Lung (tissue), 12 donors: Measurements from ENCODE around the gene RALGPS2. TPM values are rescaled to one million over a fixed set of nuclear protein-coding genes. Genes with fewer than 3 reads are reported as not detected.

Experiments used
- ATAC-seq: fragments of 200-7000 bp; cut with Tn5 transposase; one replicate; pipeline ENCODE4 v1.9.1; 2020; ENCODE audit warnings: moderate number of reproducible peaks; ENCODE audit not compliant: insufficient read depth, low FRiP score
- DNase-seq, 3 donors: peaks; one replicate each; pipeline ENCODE4 v3.0.0-alpha.2; 2013 to 2017
- H3K27ac ChIP-seq, 2 donors: one replicate each; pipeline ENCODE4 v1.5.1; 2013; ENCODE audit warnings: mild to moderate bottlenecking in 2 of 2, moderate library complexity in 2 of 2, control low read depth in 1 of 2, inconsistent platforms in 1 of 2, low read depth in 1 of 2, low read length in 1 of 2
- H3K27me3 ChIP-seq, 3 donors: one replicate each; pipeline ENCODE4 v1.5.1; 2013; ENCODE audit warnings: low read length in 2 of 3; ENCODE audit not compliant: control insufficient read depth in 3 of 3, insufficient read depth in 3 of 3
- H3K36me3 ChIP-seq, 4 donors: one replicate each; pipeline ENCODE4 v1.5.1; 2013; ENCODE audit warnings: low read length in 4 of 4, mild to moderate bottlenecking in 1 of 4, moderate library complexity in 1 of 4; ENCODE audit not compliant: control insufficient read depth in 4 of 4, insufficient read depth in 4 of 4
- H3K4me1 ChIP-seq, 5 donors: one replicate each; pipeline ENCODE4 v1.5.1; 2013; ENCODE audit warnings: low read length in 5 of 5, mild to moderate bottlenecking in 2 of 5, moderate library complexity in 1 of 5; ENCODE audit not compliant: control insufficient read depth in 5 of 5, insufficient read depth in 5 of 5
- H3K4me3 ChIP-seq: one replicate; pipeline ENCODE4 v1.5.1; 2013; ENCODE audit warnings: mild to moderate bottlenecking, control low read depth, moderate library complexity
- H3K9ac ChIP-seq, 2 donors: one replicate each; pipeline ENCODE4 v1.5.1; 2013; ENCODE audit warnings: low read length in 2 of 2, control low read depth in 1 of 2; ENCODE audit not compliant: insufficient read depth in 1 of 2
- H3K9me3 ChIP-seq, 4 donors: one replicate each; pipeline ENCODE4 v1.5.1; 2013; ENCODE audit warnings: low read length in 3 of 4, mild to moderate bottlenecking in 1 of 4, moderate library complexity in 1 of 4; ENCODE audit not compliant: control insufficient read depth in 4 of 4, insufficient read depth in 3 of 4
- CTCF ChIP-seq: IDR thresholded peaks from 2 replicates; pipeline ENCODE4 v1.5.1; 2012; ENCODE audit warnings: mild to moderate bottlenecking; ENCODE audit errors: control extremely low read depth, extremely low read depth
- WGBS, 2 donors: extraction: QIAGEN DNeasy Blood & Tissue Kit; methylation state at CpG; one replicate each; pipeline ENCODE4 v1.1.7; 2013; 5-methylcytosine and 5-hydroxymethylcytosine counted together
- polyA plus RNA-seq, 2 donors: library from polyadenylated mRNA; stranded (reverse); fragments of 200-250 nt; gene quantifications; one replicate each; pipeline ENCODE4 v1.2.1, GENCODE V29; 2013
- total RNA-seq, 2 donors: library from RNA; depleted of rRNA in 1 of 2; stranded (reverse); fragments of >200 nt in 1 of 2; gene quantifications; one replicate each; pipeline ENCODE4 v1.2.1, GENCODE V29; 2014 to 2021
- donor health status: control.
- donor health status: control.
- donor health status: Bipolar disorder and iron deficiency.
- donor health status: healthy.
- donor health status: DM: yes; HTN: yes; CAD: no.

RALGPS2 gene
- total and polyA plus RNA-seq, 4 donors: 1.2 to 33.2 (median 5.1) TPM

DNA sequence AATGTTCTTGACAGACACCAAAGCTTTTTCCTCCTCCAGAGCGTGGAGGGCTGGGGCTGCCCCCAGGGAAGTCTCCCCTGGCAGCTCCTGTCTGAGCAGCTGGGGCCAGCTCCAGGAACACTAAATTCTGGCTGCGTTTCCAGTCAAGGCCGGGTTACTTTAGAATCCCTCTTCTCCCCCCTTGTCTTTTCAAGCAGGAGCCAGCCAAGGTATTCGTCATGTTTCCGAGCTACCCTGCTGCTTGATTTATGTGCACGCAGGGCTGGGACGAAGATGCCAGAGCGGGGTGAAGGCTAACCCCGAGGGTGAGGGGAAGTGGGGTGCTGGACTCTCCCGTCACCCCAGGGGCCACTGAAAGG, 213.9 kb downstream of the RALGPS2 start:
- ATAC-seq (no peak), DNase-seq (peak; percentile 74 to 84 (median 74))
- TF ChIP-seq CTCF: no peak
- no peaks in the 10 kb centered on the region for H3K9me3 ChIP-seq
- 65 to 72% methylated on average over 10 of the region's 10 CpGs for WGBS, 2 donors
- H3K4me1 ChIP-seq: peaks cover 0 to 35% (median 5%) of the 10 kb centered on the region in 5 donors
- H3K27ac ChIP-seq: peak overlapping the region; percentile 34 to 46
- no peaks in the 10 kb centered on the region for H3K27me3 ChIP-seq
- no peaks in the 10 kb centered on the region for H3K36me3 ChIP-seq
- H3K9ac ChIP-seq: no peak overlapping the region
- H3K4me3 ChIP-seq: no peak overlapping the region

GRCh38 chr1:178939338-178940067, 214.5 kb downstream of the RALGPS2 start:
- TF ChIP-seq CTCF: no peak
- 79 to 86% methylated on average over 15 of the region's 15 CpGs for WGBS, 2 donors
- ATAC-seq (no peak), DNase-seq (peak in 2 of 3 donors; percentile 64 to 80)
- Histone ChIP-seq H3K9me3 (no peaks in the 10 kb centered on the region), H3K36me3 (no peaks in the 10 kb centered on the region), H3K4me1 (peaks cover 0 to 30% (median 4%) of the 10 kb centered on the region in 5 donors), H3K27ac (peak overlapping the region; percentile 34 to 46), H3K9ac (no peak overlapping the region), H3K27me3 (no peaks in the 10 kb centered on the region), H3K4me3 (no peak overlapping the region)

DNA sequence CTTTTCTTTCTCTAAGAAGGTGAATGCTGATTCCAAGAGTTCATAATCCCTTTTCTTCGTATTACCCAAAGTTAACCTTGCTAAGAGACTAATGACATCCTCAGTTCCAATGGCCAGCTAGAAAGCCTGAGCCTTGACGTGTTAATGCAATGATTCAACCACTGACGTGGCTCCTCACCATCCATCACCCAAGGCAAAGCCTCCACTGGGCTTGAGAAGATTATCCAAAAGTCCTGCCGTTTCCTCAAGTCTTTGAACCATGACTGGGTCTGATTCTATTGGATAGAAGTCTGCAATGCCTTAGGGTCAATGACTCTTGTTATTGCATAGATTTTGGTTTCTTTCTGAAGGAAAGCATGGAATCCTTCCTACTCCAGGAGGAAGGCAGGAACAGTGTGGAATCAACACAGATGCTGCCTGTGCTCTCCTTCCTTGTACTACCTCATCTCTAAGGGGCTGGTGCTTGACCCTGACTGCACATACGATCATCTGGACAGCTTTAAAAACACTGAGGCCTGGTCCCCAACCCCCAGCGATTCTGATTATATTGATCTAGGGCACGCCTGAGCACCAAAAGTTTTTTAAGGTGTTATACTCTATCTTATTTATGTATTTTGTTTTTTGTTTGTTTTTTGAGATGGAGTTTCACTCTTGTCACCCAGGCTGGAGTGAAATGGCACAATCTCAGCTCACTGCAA, 215.2 kb downstream of the RALGPS2 start:
- 84 to 94% methylated on average over 7 of the region's 7 CpGs for WGBS, 2 donors
- H3K27me3 ChIP-seq: no peaks in the 10 kb centered on the region
- no peaks in the 10 kb centered on the region for H3K36me3 ChIP-seq
- no peak for ATAC-seq
- DNase-seq: no peak
- TF ChIP-seq CTCF: no peak
- H3K9ac ChIP-seq: no peak overlapping the region
- peaks cover 0 to 25% (median 3%) of the 10 kb centered on the region in 5 donors for H3K4me1 ChIP-seq
- no peak overlapping the region for H3K4me3 ChIP-seq
- no peaks in the 10 kb centered on the region for H3K9me3 ChIP-seq
- no peak overlapping the region for H3K27ac ChIP-seq
